B cell (primary cell): ENCODE data around the gene AHCTF1. TPM values are rescaled to one million over a fixed set of nuclear protein-coding genes. Genes with fewer than 3 reads are reported as not detected.

Experiments used
- ATAC-seq: fragments of 200-7000 bp; cut with Tn5 transposase; one replicate; pipeline ENCODE4 v1.10.0; 2021; ENCODE audit warnings: low read depth, mild to moderate bottlenecking, moderate number of reproducible peaks, moderate library complexity
- CTCF ChIA-PET: fragments of 350-600 bp; sonication (Branson Sonifier 250); formaldehyde crosslinking; loops from one replicate; lab custom pipeline; 2021; ENCODE audit warnings: antibody characterized with exemption, inconsistent platforms; lab: Charles Lee
- POLR2A ChIA-PET: fragments of 350-600 bp; sonication (Branson Sonifier 250); formaldehyde crosslinking; loops from one replicate; lab custom pipeline; 2021; ENCODE audit warnings: antibody characterized with exemption; lab: Charles Lee
- DNase-seq: peaks from one replicate; pipeline ENCODE4 v3.0.0; 2013
- H2AFZ ChIP-seq: 2 replicates; pipeline ENCODE4 v1.6.1; 2012; ENCODE audit warnings: mild to moderate bottlenecking, low read depth, low read length; ENCODE audit not compliant: insufficient read depth, poor library complexity, severe bottlenecking
- H3K27ac ChIP-seq, 2 donors: 1 replicate in 1 of 2; 2 replicates in 1 of 2; pipeline ENCODE4 v1.5.1; 2012 to 2013; ENCODE audit warnings: low read length in 2 of 2, mild to moderate bottlenecking in 2 of 2, moderate library complexity in 1 of 2
- H3K27me3 ChIP-seq, 4 experiments: fragments of 200-600 bp in 1 of 4; sonication (generic) in 1 of 4; replicated peaks in 1 of 4; 1 replicate in 2 of 4; 2 replicates in 2 of 4; pipeline versions ENCODE4 v1.6.1 to v1.7.0; 2013 to 2016; ENCODE audit warnings: low read length in 3 of 4, mild to moderate bottlenecking in 2 of 4, mixed read lengths in 1 of 4, moderate library complexity in 1 of 4; ENCODE audit not compliant: insufficient read depth in 4 of 4, control insufficient read depth in 3 of 4; ENCODE audit errors: control extremely low read depth in 1 of 4
- H3K36me3 ChIP-seq, 2 experiments: replicated peaks in 1 of 2; 1 replicate in 1 of 2; 2 replicates in 1 of 2; pipeline versions ENCODE4 v1.6.1 to v1.7.1; 2013; ENCODE audit warnings: low read length in 1 of 2; ENCODE audit not compliant: insufficient read depth in 2 of 2, control insufficient read depth in 1 of 2; ENCODE audit errors: control extremely low read depth in 1 of 2, extremely low read depth in 1 of 2
- H3K4me1 ChIP-seq, 2 donors: fragments of 200-600 bp in 1 of 2; sonication (generic) in 1 of 2; 1 replicate in 1 of 2; 2 replicates in 1 of 2; pipeline versions ENCODE4 v1.5.1 to v1.6.1; 2013 to 2017; ENCODE audit warnings: low read length in 2 of 2; ENCODE audit not compliant: control insufficient read depth in 2 of 2, insufficient read depth in 2 of 2
- H3K4me2 ChIP-seq: replicated peaks from 2 replicates; pipeline ENCODE3; 2012; ENCODE audit warnings: mild to moderate bottlenecking, low read depth, low read length; ENCODE audit not compliant: poor library complexity, severe bottlenecking
- H3K4me3 ChIP-seq, 5 experiments: fragments of 200-600 bp in 1 of 5; sonication (generic) in 1 of 5; 1 replicate in 3 of 5; 2 replicates in 2 of 5; pipeline versions ENCODE4 v1.5.1 to v1.7.0; 2011 to 2016; ENCODE audit warnings: low read length in 4 of 5, mild to moderate bottlenecking in 4 of 5, low read depth in 2 of 5, control low read depth in 1 of 5, moderate library complexity in 1 of 5; ENCODE audit not compliant: insufficient read depth in 1 of 5; ENCODE audit errors: control extremely low read depth in 1 of 5, extremely low read depth in 1 of 5
- H3K79me2 ChIP-seq: fragments of 200-600 bp; sonication (generic); one replicate; pipeline ENCODE4 v1.6.0; 2016; ENCODE audit warnings: low read length; ENCODE audit not compliant: control insufficient read depth, insufficient read depth
- H3K9ac ChIP-seq: fragments of 200-600 bp; sonication (generic); 2 replicates; pipeline ENCODE4 v1.6.1; 2017; ENCODE audit warnings: mild to moderate bottlenecking, low read length, moderate library complexity
- H3K9me3 ChIP-seq, 3 donors: one replicate each; pipeline versions ENCODE4 v1.6.1 to v1.7.1; 2013; ENCODE audit warnings: low read length in 2 of 3; ENCODE audit not compliant: control insufficient read depth in 2 of 3, insufficient read depth in 1 of 3; ENCODE audit errors: control extremely low read depth in 1 of 3
- H4K20me1 ChIP-seq: 2 replicates; pipeline ENCODE4 v1.6.0; 2012; ENCODE audit warnings: mild to moderate bottlenecking, low read length; ENCODE audit not compliant: insufficient read depth, control insufficient read depth, poor library complexity, severe bottlenecking
- H3K27ac Mint-ChIP-seq: one replicate; pipeline ENCODE4 v1.8.0; 2021; ENCODE audit warnings: mixed read lengths
- H3K27me3 Mint-ChIP-seq: one replicate; pipeline ENCODE4 v1.8.0; 2021; ENCODE audit warnings: mixed read lengths
- H3K4me1 Mint-ChIP-seq: one replicate; pipeline ENCODE4 v1.8.0; 2021; ENCODE audit warnings: mixed read lengths
- H3K4me3 Mint-ChIP-seq: one replicate; pipeline ENCODE4 v1.8.0; 2021; ENCODE audit warnings: mixed read lengths
- H3K9me3 Mint-ChIP-seq: one replicate; pipeline ENCODE4 v1.8.0; 2022; ENCODE audit warnings: mixed read lengths; ENCODE audit not compliant: insufficient read depth
- CTCF ChIP-seq: fragments of 200-600 bp; IDR thresholded peaks from one replicate; pipeline ENCODE4 v1.8.0; 2022; ENCODE audit warnings: antibody characterized with exemption, mild to moderate bottlenecking
- EZH2 ChIP-seq: IDR thresholded peaks from 2 replicates; pipeline ENCODE4 v1.6.1; 2012; ENCODE audit warnings: borderline replicate concordance, low read depth, mild to moderate bottlenecking, moderate library complexity, low read length; ENCODE audit not compliant: insufficient read depth, poor library complexity, severe bottlenecking
- whole genome bisulfite sequencing: methylation state at CpG from one replicate; pipeline ENCODE4 v1.1.5; 2013; ENCODE audit warnings: missing lambda C conversion rate; ENCODE audit not compliant: insufficient coverage; 5-methylcytosine and 5-hydroxymethylcytosine counted together
- intact Hi-C: fragments of 100-400 bp; cut with micrococcal nuclease; formaldehyde crosslinking; loops from one replicate; pipeline ENCODE4 v1.10.0; 2022
- polyA plus RNA-seq: library from polyadenylated mRNA; depleted of rRNA; stranded (reverse); fragments of >200 nt; gene quantifications from 2 replicates; pipeline ENCODE4 v1.2.3, GENCODE V29; 2012
- total RNA-seq, 2 donors: library from RNA; stranded (reverse); fragments of 120-200 nt in 1 of 2; gene quantifications; 1 replicate in 1 of 2; 2 replicates in 1 of 2; pipeline versions ENCODE4 v1.2.3 to v1.2.4, GENCODE V29; 2013 to 2022

Gene AHCTF1
- total and polyA plus RNA-seq, 2 donors (not counting 1 experiment from before 2014, with no cell fraction given): 8.6 to 34.8 TPM

- 98% methylated on average over 21 of the region's 25 CpGs for WGBS
These were observed 139.1 kb downstream of the AHCTF1 start for GRCh38 chr1:246792603-246793002.

More at GRCh38 chr1:246792603-246793002, 139.1 kb downstream of the AHCTF1 start:
- ATAC-seq (no peak), DNase-seq (no peak)
- H3K4me3 ChIP-seq: no peak overlapping the region
- intact Hi-C loops: no loop called here
- H3K79me2 ChIP-seq: no peaks in the 10 kb centered on the region
- Mint-ChIP-seq H3K27me3 (peaks cover 13% of the 10 kb centered on the region), H3K27ac (no peak overlapping the region), H3K4me3 (no peak overlapping the region), H3K4me1 (peaks cover 5% of the 10 kb centered on the region), H3K9me3 (no peaks in the 10 kb centered on the region)
- no peaks in the 10 kb centered on the region for H3K36me3 ChIP-seq
- H3K9me3 ChIP-seq: no peaks in the 10 kb centered on the region
- H3K4me1 ChIP-seq: no peaks in the 10 kb centered on the region
- H3K9ac ChIP-seq: no peak overlapping the region
- CTCF ChIA-PET: no interaction called here
- no peak overlapping the region for H3K4me2 ChIP-seq
- TF ChIP-seq CTCF: no peak
- no peak for TF ChIP-seq EZH2
- H2AFZ ChIP-seq: no peak overlapping the region
- H3K27ac ChIP-seq: no peak overlapping the region
- H4K20me1 ChIP-seq: no peaks in the 10 kb centered on the region
- POLR2A ChIA-PET: no interaction called here
- H3K27me3 ChIP-seq: peaks cover 0 to 8% (median 0%) of the 10 kb centered on the region in 4 experiments
